SH-SY5Y (cell line): ENCODE data around the gene OSBPL9.

Source experiments
- GATA2 ChIP-seq: IDR thresholded peaks from 2 replicates; pipeline ENCODE4 v1.6.1; 2011; ENCODE audit warnings: mild to moderate bottlenecking, low read depth, low read length
- GATA3 ChIP-seq: IDR thresholded peaks from 2 replicates; pipeline ENCODE4 v1.6.1; 2011; ENCODE audit warnings: low read depth, mild to moderate bottlenecking, low read length, moderate library complexity

GRCh38 chr1:51661081-51661518 is 44.2 kb downstream of the OSBPL9 start:
- TF ChIP-seq GATA3 (no peak), GATA2 (no peak)
